Frontal cortex (tissue), 4 donors: ENCODE results near the gene ZNRF1. TPM values are rescaled to one million over a fixed set of nuclear protein-coding genes. Genes with fewer than 3 reads are reported as not detected.
"Not testable (repeated sequence)": the region's sequence is repeated elsewhere in the genome, so short reads cannot be mapped to it uniquely, and the experiment has no call there.

ENCODE experiments used
- DNase-seq, 2 donors: peaks; one replicate each; pipeline ENCODE4 v3.0.0; 2012; ENCODE audit warnings: low spot score in 2 of 2
- FAIRE-seq: peaks from 2 replicates; lab custom pipeline; 2012; peaks lifted over from hg19 to GRCh38; lab: Jason Lieb, UNC
- total RNA-seq: library from RNA; depleted of rRNA; stranded (reverse); fragments of >200 nt; gene quantifications from one replicate; pipeline ENCODE4 v1.2.3, GENCODE V29; 2014
- donor health status: control.
- donor health status: control.
- donor health status: control.

Gene ZNRF1
- total RNA-seq, 1 donor from 2014 or later: 19.2 TPM

GRCh38 chr16:75090899-75091298 lies 92.1 kb downstream of the ZNRF1 start:
- not testable (repeated sequence) for DNase-seq, FAIRE-seq

DNA sequence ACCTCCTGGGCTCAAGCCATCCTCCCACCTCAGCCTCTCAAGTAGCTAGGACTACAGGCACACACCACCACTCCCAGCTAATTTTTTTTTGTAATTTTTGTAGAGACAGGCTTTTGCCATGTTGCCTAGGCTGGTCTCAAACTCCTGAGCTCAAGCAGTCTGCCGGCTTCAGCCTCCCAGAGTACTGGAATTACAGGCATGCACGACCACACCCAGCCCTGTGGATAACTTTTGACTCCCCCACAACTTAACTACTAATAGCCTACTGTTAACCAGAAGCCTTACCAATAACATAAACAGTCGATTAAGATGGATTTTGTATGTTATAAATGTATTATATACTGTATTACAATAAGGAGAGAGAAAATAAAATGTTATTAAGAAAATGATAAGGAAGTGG lies 92.8 kb downstream of the ZNRF1 start:
- not testable (repeated sequence) for DNase-seq, FAIRE-seq

- FAIRE-seq (no peak), DNase-seq (no peak)
Observed at GRCh38 chr16:75092777-75093176, 94.0 kb downstream of the ZNRF1 start.

DNA sequence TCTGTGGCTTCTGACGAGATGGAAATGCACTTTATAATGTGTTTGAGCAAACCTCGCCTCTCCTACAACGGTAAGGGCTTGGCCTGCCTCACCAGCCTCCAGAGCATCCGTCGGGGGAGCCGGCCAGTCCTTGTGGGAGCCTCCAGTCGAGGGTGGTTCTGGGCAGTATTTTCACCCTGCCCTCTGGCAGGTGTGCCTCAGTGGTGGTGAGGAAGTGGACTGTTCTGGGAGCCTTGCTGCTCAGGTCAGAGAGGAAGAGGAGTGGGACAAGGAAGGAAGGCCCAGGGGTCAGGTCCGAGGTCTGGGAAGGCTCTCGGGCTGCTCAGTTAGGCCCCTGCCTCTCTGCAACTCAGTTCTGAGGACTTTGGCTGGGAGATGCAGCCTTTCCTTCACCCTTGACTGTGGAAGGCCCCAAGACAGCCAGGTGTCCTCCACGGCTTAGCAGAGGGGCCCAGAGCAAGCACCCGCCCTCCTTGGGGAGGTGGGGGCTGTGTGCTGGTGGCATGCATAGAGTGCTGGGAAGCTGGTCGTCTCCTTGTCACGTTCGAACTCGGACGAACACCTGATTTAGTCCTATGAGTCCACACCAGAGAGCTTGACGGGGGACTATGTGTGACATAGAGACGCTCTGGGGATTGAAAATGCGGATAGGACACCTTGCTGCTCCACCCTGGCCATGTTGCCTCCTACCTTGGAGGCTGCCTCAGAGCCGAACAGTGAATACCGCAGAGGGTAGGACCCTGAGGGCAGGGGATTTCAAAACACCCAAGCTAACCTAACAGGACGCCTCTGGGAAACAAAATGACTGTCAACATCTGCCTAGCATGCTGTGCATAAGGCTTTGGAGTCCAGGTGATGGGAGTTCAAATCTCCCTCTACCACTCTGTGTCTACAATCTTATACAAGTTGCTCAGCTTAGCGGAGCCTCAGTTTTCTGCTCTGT lies 95.0 kb downstream of the ZNRF1 start:
- DNase-seq: no peak
- FAIRE-seq: no peak

GRCh38 chr16:75095204-75095621 lies 96.4 kb downstream of the ZNRF1 start:
- DNase-seq (no peak), FAIRE-seq (no peak)

DNA sequence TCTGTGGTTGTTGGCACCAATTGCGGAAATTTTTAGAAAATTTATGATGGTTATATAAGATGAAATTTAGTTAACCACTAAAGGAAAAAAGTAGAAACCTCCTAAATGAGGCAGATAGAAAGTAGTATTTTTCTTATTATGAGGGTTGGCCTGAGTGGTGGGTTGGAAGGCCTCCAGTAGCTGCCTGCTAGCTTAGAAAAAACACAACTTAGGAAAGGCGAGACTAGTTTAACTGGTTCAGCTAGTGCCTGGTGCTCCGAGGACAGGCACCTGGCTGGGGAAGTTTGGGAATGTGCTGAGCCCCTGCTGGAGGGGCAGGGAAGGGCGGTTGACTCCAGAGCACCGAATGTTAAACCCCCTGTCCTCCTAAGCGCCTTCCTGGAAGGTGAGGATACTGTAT lies 97.8 kb downstream of the ZNRF1 start:
- no peak for FAIRE-seq
- DNase-seq: no peak

- FAIRE-seq (no peak), DNase-seq (no peak)
Observed at GRCh38 chr16:75097191-75097761, 98.5 kb downstream of the ZNRF1 start.

DNA sequence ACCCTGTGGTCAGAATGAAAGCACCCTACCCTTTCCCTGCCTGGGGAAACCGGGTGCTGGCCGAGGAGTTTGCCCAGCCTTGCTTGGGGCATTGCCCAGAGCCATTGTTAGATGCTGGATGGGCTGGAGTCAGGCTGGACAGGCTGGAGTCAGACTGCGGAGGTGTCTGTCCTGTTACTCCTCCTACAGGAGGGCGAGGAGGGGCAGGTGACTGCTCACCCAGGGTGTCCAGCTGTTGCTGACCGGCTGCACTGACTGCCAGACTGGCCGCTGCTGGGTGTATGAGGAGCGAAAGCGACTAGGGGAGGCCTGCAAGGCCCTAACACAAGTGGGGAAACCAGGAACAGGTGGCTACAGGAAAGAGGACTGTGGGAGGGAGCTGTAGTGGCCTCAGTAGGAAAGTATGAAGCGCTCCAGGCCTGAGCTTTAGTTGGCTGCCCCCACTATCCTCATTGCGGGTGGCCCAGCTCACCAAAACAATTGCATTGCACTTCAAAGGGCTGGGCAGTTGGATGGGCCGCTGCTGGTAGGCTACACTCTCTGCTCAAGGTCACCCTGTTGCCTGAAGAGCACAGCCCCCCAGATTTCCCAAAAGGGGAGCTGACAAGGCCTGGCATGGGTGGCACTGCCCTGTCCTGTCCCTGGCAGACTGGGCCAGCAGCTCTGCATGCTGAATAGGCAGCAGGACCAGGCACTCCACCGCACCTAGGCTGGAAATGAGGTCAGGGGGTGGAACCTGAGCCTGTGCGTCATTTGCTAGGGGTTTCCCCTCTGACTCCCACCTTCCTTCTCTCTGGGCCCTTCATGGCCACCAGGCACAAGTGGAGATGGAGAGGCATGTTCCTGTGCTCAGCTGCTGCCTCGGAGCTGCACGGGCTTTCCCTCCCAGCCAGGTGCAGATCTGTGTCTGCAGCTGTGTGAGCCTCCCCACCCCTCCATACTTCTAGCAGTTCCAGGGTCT lies 99.4 kb downstream of the ZNRF1 start:
- DNase-seq (no peak), FAIRE-seq (no peak)

- DNase-seq: no peak
- no peak for FAIRE-seq
Observed at GRCh38 chr16:75099075-75099667, 100.3 kb downstream of the ZNRF1 start.

- FAIRE-seq: no peak
Observed at GRCh38 chr16:75099738-75100602, 101.1 kb downstream of the ZNRF1 start.

GRCh38 chr16:75100603-75100990 lies 101.8 kb downstream of the ZNRF1 start:
- DNase-seq (no peak), FAIRE-seq (no peak)

More at GRCh38 chr16:75099738-75100602, 101.1 kb downstream of the ZNRF1 start:
- DNase-seq: no peak

GRCh38 chr16:75101635-75102034 lies 102.8 kb downstream of the ZNRF1 start:
- no peak for FAIRE-seq
- DNase-seq: no peak

GRCh38 chr16:75102595-75102994 lies 103.8 kb downstream of the ZNRF1 start:
- FAIRE-seq (no peak), DNase-seq (no peak)

DNA sequence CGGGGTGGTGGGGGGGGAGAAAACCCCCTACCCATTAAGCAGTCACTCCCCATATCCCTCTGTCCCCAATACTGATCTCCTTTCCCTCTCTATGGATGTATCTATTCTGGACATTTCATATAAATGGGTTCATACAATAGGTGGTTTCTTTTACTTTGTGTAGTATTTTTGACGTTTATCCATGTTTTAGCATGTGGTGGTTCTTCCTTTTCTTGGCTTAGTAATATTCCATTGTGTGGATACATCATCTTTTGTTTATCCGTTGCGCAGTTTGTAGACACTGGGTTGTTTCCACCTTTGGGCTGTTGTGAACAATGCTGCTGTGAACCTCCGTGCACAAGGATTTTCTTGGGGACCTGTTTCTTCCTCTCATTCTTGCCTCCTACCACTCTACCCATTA lies 105.2 kb downstream of the ZNRF1 start:
- FAIRE-seq: no peak
- DNase-seq: no peak

DNA sequence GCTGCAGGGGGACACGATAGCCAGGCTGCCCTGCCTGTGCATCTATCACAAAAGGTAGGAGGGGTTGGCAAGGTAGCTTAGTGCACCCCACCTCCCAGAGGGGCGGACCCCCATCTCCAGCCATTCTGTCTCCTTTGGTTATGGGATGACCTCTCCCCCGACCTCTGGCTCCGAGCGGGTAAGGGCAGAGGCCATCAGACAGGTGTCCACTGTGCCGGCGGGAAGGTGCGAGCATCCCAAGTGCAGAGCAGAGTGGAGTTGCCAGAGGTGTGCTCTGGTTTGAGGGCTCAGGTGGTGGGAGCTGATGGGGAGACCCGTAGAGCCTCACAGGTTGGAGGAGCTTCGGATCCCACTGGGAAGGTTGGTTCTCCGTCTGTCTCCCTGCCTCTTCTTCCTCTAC lies 106.0 kb downstream of the ZNRF1 start:
- FAIRE-seq (no peak), DNase-seq (peak in 1 of 2 donors; percentile 0)

GRCh38 chr16:75105306-75106061 lies 106.7 kb downstream of the ZNRF1 start:
- FAIRE-seq: no peak

DNA sequence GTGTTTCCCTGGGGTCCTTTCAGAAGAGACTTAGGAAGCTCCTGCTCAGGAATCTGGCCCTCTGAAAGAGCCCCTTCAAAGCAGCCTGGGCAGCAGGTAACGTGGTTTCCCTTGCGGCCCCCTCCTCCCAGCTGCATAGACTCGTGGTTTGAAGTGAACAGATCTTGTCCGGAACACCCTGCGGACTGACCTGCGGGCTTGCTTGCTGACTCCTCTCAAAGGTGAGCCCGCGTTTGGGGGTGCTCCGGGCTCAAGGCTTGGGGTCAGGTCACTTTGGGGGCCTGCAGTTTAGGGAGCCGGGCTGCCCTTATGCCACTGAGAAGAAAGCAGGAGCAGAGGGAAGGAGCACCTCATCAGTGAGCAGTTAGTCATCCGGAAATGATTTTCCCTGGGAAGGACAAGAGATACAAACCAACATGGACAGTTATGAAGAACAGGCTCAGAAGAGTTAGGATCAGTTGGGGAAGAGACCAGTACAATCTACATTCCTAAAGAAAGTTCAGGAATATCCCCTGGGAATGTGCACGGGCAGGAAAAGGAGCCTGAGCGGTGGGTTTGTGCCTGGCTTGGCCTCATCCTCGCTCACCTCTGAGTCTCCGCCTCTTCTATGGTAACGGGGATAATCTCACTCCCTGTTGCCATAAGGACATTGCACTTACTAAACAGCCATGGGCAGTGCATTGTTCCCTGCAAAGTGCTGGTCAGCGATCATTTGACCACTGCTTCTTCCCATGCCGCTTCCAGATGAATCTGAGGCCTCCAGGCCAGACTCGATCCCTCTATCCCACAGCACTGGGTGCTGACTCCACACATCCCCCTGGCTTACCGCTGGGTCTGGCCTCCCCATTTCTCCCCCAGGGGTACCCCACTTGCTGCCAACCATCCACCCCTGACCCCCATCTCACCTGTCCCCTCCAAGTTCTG lies 107.8 kb downstream of the ZNRF1 start:
- DNase-seq (peak in 1 of 2 donors; percentile 0), FAIRE-seq (no peak)

More at GRCh38 chr16:75105306-75106061, 106.7 kb downstream of the ZNRF1 start:
- peak in 1 of 2 donors; percentile 54 for DNase-seq
